SK-N-MC (cell line): Measurements from ENCODE around the gene GABARAP.

Experiments
- DNase-seq: peaks from one replicate; pipeline ENCODE4 v3.0.0-alpha.2; 2011; ENCODE audit warnings: low read depth, low spot score
- H3K27ac ChIP-seq: fragments of 200-600 bp; sonication (generic); 2 replicates; pipeline ENCODE4 v1.5.1; 2016; ENCODE audit warnings: mixed run types
- H3K36me3 ChIP-seq: fragments of 200-600 bp; sonication (generic); 2 replicates; pipeline ENCODE4 v1.6.1; 2017; ENCODE audit warnings: antibody characterized with exemption, low read length, mixed read lengths; ENCODE audit not compliant: insufficient read depth
- H3K4me3 ChIP-seq: fragments of 200-600 bp; sonication (generic); 2 replicates; pipeline ENCODE4 v1.5.1; 2016
- H3K9ac ChIP-seq: fragments of 200-600 bp; sonication (generic); 2 replicates; pipeline ENCODE4 v1.8.0; 2017; ENCODE audit warnings: mixed run types, mixed read lengths; ENCODE audit not compliant: insufficient read length
- H3K9me3 ChIP-seq: fragments of 200-600 bp; sonication (generic); 2 replicates; pipeline ENCODE4 v1.6.1; 2017; ENCODE audit warnings: low read depth, mild to moderate bottlenecking, antibody characterized with exemption, low read length, moderate library complexity, mixed read lengths
- EZH2 ChIP-seq: fragments of 200-600 bp; sonication (generic); IDR thresholded peaks from one replicate; pipeline ENCODE4 v1.6.1; 2017; ENCODE audit warnings: antibody characterized with exemption
- FOXP2 ChIP-seq: optimal IDR thresholded peaks from 2 replicates; pipeline ENCODE3; 2011; ENCODE audit warnings: mild to moderate bottlenecking, moderate library complexity; ENCODE audit not compliant: insufficient read depth; ENCODE audit errors: extremely low read length, control extremely low read depth
- POLR2AphosphoS5 ChIP-seq: IDR thresholded peaks from 2 replicates; pipeline ENCODE4 v1.6.1; 2012; ENCODE audit warnings: mild to moderate bottlenecking, low read depth, low read length, borderline replicate concordance

Gene GABARAP

DNA sequence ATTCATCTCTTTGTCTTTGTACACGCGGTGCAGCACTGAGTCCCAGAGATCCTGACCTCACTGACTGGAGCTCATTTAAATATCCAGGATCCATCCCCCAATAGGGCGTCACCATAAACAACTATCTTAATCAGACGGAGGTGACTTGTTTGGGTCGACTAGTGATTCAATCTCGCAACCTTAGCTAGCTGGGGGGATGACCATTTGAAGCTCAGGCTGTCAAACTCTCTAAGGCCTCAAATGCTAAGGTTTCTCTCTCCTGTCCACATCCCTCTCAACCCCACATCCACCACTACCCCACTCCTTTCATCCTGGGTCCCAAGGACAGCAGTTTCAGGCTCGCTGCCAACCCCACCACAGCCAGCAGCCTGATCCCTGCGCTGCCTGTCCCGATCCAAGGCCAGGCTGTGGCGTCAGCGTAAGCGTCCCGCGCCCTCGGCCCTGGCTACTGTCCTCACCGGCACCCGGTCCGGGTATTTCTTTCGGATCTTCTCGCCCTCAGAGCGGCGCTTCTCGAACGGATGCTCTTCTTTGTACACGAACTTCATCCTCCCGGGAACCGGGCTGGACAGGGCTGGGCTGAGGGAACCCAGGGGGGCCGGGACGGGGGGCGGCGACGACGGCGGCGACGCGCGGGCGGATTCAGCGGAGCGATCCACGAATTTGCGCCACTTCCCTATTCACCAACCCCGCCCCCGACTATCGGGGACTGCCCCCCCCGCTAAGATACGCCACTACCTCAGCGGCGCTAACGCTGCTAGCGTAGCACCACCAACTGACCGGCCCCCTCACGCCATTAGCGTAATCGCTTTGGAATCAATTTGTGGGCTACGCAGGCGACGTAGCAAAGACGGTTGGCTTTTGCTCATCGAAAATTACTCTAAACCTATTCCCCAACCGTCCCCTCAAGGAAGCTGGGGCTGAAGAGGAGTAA, at the start of gene GABARAP:
TSS of gene GABARAP (minus strand) at position 667 of the 934 bp plus-strand sequence. CDS start at position 548, 119 bp downstream.
- H3K27ac ChIP-seq, result peak within 1 kb of the TSS; percentile 96
- peaks cover 44% of the 10 kb centered on the region for H3K36me3 ChIP-seq
- no peak for DNase-seq
- no peaks in the 10 kb centered on the region for H3K9me3 ChIP-seq
- H3K9ac ChIP-seq, result peak within 1 kb of the TSS; percentile 96
- TF ChIP-seq POLR2AphosphoS5 (no peak), EZH2 (no peak), FOXP2 (no peak)
- H3K4me3 ChIP-seq, result peak within 1 kb of the TSS; percentile 83

GRCh38 chr17:7290685-7291084, 48.4 kb upstream of the GABARAP start:
- H3K36me3 ChIP-seq, result no peaks in the 10 kb centered on the region
- no peak overlapping the region for H3K27ac ChIP-seq
- TF ChIP-seq POLR2AphosphoS5 (no peak), FOXP2 (no peak), EZH2 (no peak)
- no peaks in the 10 kb centered on the region for H3K9me3 ChIP-seq
- no peak overlapping the region for H3K4me3 ChIP-seq
- no peak for DNase-seq
- no peak overlapping the region for H3K9ac ChIP-seq

- TF ChIP-seq POLR2AphosphoS5, result no peak
- no peak for TF ChIP-seq FOXP2
- TF ChIP-seq EZH2, result no peak
- Histone ChIP-seq H3K9me3 (no peaks in the 10 kb centered on the region), H3K9ac (no peak overlapping the region), H3K27ac (no peak overlapping the region), H3K36me3 (no peaks in the 10 kb centered on the region), H3K4me3 (no peak overlapping the region)
- DNase-seq, result no peak
Observed at GRCh38 chr17:7290166-7290565, 47.9 kb upstream of the GABARAP start.

GRCh38 chr17:7289256-7290032, 47.2 kb upstream of the GABARAP start:
- H3K36me3 ChIP-seq, result no peaks in the 10 kb centered on the region
- no peak overlapping the region for H3K9ac ChIP-seq
- H3K4me3 ChIP-seq, result no peak overlapping the region
- H3K9me3 ChIP-seq, result no peaks in the 10 kb centered on the region
- DNase-seq, result no peak
- no peak overlapping the region for H3K27ac ChIP-seq
- TF ChIP-seq FOXP2 (no peak), EZH2 (no peak), POLR2AphosphoS5 (no peak)

GRCh38 chr17:7285679-7286078, 43.4 kb upstream of the GABARAP start:
- Histone ChIP-seq H3K27ac (no peak overlapping the region), H3K9ac (no peak overlapping the region), H3K9me3 (no peaks in the 10 kb centered on the region), H3K4me3 (no peak overlapping the region), H3K36me3 (no peaks in the 10 kb centered on the region)
- TF ChIP-seq FOXP2, result no peak
- TF ChIP-seq EZH2, result no peak
- no peak for TF ChIP-seq POLR2AphosphoS5
- DNase-seq, result no peak

GRCh38 chr17:7284911-7285310, 42.7 kb upstream of the GABARAP start:
- no peak for TF ChIP-seq EZH2
- no peak for TF ChIP-seq POLR2AphosphoS5
- TF ChIP-seq FOXP2, result no peak
- Histone ChIP-seq H3K36me3 (no peaks in the 10 kb centered on the region), H3K27ac (no peak overlapping the region), H3K9me3 (no peaks in the 10 kb centered on the region), H3K9ac (no peak overlapping the region), H3K4me3 (no peak overlapping the region)
- DNase-seq, result no peak

DNA sequence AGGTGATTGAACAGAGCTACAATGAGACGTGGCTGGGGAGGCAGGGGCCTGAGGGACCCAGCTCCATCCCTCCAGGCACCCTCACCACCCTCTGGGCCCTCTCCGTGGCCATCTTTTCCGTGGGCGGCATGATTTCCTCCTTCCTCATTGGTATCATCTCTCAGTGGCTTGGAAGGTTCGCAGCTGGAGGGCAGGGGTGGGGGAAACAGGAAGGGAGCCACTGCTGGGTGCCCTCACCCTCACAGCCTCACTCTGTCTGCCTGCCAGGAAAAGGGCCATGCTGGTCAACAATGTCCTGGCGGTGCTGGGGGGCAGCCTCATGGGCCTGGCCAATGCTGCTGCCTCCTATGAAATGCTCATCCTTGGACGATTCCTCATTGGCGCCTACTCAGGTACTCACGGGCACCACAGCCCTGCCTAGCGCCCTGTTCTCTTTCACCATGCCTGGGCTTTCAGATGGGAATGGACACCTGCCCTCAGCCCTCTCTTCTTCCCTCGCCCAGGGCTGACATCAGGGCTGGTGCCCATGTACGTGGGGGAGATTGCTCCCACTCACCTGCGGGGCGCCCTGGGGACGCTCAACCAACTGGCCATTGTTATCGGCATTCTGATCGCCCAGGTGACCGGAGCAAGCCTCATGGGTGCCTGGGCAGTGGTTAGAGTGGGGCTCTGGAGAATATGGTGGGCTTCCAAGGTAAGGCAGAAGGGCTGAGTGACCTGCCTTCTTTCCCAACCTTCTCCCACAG, 41.4 kb upstream of the GABARAP start:
- Histone ChIP-seq H3K4me3 (no peak overlapping the region), H3K36me3 (no peaks in the 10 kb centered on the region), H3K9me3 (no peaks in the 10 kb centered on the region), H3K9ac (no peak overlapping the region), H3K27ac (no peak overlapping the region)
- no peak for DNase-seq
- TF ChIP-seq FOXP2, result no peak
- no peak for TF ChIP-seq POLR2AphosphoS5
